NCI-H510A (cell line): ENCODE results near the gene AGBL5.
"Not testable (repeated sequence)": the region's sequence is repeated elsewhere in the genome, so short reads cannot be mapped to it uniquely, and the experiment has no call there.

Source experiments
- DNase-seq: peaks from one replicate; lab custom pipeline; 2025; lab: John Stamatoyannopoulos, UW

The AGBL5 gene

DNA sequence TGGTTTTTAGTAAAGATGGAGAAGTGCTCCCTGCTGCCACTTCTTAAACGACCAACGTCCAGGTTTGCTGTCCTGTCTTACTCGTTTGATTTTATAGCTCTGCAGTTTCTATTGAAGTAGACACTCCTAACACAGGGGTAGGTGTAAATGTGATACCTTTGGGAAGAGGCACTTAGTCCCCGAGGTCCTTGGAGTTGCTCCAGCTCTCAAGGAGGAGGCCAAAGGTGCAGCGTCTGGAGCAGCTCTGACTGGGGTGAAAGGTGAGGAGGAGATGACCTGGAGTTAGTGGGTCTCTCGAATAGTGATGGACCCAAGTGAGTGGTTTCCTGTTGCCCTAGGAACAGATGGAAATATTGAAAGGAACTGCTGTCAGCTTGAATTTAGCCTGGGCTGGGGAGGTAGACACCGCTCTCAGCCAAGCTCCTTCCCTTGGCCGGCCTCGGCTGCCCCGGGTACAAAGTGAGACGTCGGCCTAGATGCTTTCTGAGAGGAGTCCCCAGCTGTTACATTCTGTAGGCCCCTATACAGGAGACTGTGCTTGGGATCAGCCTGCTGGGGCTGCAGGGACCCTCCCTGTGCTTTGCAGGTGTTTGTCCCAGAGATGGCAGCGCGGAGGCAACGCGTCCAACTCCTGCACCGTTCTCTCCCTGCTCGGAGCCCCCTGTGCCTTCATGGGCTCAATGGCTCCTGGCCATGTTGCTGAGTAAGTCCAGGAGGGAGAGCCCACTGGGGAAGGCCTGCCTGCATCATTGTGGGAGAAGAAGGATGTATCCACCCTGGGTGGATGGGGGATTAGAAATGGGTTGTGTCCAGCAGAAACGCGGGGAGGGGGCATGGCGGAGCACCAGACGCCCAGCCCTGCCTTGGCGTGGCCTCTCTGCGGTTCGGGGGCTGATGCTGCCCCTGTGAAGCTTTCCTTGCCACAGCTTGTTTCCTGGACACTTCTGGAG, 40.6 kb downstream of the AGBL5 start:
- no peak for DNase-seq

DNA sequence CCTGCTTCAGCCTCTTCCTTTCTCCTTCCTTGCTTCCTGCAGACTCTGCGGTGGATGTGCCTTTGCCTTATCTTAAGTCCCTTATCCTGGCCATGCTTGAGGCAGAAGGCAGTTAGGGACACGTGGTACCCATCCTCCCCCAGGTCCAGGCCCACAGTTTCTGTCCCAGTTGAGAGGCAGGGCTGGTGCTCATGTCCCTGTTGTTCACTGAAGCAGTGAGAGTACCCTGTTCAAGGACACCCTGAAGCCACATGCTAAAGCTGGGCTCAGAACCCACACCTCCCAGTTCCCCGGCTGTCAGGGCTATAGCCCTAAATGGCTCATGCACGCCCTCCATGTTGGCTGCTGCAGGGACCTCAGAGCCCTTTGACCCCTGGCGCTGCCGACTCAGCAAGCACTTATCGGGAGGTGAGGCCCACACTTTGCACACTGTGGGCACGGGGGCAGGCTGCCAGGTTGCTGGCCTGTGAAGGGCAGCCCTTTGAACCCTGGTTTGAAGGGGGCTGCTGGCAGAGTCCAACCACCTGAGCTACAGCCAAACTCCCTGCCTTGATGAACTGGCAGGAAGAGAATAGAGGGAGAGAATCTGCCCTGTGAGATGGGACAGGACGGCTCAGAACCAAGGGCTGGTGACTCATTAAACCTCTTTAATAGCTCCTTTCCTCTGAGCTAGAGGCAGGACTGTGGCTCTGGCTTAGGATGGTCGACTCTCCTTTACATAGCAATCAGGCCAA, 41.4 kb downstream of the AGBL5 start:
- DNase-seq = no peak

DNA sequence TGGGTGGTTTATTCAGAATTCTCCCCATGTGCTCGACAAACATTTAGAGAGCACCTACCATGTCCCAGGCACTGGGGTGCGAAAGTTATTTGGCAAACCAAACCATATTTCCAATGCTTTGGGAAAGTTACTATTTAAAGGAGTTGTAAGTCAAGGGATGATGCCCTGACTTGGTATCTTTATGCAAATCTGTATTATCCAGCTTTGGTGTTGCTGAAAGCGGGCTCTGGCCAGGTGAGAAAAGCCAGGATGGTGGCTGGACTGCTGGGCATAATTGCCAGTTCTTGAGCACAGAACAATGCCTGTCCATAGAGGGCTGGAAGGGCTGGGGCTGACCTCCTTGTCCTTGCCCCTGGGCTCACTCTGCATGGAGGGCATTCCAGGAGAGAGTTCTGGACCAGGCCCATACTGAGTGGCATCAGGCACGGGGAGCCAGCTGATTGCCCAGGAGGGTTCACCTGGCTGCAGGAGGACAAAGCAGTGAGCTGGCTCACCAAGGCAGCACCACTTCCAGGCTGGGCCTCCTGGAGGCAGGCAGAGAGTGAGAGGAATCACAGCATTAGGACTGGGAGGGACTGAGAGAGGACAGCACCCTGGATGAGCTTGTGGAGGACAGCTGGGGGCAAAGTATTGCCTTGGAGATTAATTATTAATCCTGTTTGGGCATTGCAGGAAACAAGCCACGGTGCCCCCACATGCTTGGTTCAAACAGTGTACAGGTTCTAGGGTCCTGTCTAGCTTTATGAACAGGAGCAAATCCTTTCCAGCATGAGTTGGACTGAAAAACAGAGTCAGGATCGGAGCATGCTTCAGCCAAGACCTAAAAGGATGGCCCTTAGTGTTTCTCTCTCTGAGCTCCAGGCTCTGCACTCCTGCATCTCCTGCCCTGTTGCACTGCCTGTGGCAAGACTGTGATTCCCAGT, 42.2 kb downstream of the AGBL5 start:
- no peak for DNase-seq

DNA sequence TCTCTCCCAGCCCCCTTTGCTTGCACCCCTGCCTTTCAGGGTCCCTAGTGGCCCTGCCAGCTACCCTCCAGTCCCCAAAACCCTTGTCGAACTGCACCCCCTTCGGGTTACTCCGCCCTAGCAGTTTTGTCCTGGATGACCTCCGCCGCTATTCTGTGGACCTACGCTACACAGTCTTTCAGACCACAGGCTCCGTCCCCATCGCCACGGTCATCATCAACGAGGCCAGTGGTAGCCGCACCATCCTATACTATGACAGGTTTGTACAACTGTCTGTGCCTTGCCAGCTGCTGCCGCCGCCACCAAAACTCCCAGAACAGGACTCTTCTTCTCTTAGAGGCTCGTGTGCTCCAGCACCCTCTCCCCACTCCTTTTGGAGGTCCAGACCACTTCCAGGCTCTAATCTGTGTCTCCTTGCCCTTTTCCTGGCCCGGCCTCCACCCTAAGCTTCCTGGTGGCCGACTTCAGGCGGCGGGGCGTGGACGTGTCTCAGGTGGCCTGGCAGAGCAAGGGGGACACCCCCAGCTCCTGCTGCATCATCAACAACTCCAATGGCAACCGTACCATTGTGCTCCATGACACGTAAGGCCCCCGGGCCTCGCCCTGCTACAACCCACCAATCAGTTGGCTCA, 43.0 kb downstream of the AGBL5 start:
- DNase-seq = no peak

DNA sequence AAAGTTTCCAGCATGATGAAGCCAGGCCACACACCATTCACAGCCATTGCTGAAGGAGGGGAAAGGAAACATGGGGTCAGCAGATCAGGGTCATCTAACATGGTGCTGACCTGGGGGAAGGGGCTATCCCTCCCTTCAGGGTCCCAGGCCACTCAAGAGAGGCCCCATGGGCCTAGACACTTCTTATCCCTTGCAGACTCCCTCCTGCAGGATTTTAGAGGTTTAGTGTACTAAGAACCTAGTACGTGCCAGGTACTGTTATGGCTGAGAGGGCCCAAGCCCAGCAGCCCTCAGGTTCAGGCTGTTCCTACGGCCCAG, 43.9 kb downstream of the AGBL5 start:
- no peak for DNase-seq

DNA sequence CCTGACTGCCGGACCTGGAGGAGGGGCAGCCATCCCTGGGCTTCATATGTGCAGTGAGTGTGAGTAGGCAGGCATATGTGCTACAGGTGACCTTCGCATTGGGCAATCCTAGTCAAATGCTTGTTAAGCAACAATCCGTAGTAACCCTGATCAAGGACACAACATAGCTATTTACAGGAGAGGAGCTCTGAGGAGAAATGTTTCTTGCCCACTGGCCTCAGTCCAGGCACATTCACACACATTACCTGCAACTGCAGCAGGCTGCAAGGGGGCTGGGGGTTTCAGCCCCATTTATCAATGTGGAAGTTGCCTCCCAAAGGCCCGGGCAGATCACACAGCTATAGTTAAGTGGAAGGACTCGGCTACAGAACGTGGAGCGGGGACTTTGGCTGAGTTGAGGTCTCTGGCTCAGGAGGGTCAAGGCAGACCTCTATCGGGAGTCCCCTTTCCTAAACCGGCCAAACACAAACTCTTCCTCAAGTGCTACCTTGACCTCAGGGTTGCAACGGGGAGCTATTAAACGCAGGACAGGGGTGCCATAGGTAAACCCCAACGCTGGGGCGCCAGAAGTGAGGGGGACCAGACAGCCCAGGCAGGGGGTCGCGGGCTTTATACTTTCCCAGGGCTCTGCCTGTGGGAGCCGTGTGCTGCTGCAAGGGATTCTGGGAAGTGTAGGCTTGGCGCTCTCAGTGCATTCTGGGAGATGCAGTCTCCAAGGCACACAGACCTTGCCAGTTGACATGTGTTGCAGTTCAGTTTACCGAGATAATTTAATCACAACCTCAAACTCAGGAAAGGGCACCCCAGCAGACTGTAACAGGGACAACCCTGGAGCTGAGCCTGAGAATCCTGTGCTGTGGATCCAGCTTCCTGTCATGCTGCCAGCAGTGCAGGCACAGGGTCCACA, 44.5 kb downstream of the AGBL5 start:
- no peak for DNase-seq

DNA sequence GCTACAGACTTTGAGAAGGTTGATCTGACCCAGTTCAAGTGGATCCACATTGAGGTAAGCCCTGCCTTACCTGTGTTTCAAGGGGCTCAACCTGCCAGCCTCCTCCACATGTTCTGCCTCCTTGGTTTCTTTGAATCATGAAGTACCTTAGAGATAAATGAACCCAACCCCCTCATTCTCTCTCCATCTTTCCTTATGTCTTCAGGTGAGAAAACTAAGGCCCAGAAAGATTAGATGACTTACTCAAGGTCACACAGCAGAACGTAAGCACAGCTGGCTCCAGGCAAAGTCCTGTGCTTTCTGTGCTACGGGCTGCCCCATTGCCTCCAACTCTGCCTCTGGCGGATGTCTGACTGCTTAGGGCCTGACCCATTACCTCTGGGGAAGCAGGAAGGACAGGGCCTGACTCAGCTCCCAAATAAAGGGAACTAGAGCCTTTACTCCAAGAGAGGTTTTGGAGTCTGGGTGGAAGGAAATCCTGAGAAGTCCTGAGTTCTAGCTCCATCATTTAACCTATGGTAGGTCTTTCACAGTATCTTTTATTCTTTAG, 45.4 kb downstream of the AGBL5 start:
- DNase-seq = no peak

DNA sequence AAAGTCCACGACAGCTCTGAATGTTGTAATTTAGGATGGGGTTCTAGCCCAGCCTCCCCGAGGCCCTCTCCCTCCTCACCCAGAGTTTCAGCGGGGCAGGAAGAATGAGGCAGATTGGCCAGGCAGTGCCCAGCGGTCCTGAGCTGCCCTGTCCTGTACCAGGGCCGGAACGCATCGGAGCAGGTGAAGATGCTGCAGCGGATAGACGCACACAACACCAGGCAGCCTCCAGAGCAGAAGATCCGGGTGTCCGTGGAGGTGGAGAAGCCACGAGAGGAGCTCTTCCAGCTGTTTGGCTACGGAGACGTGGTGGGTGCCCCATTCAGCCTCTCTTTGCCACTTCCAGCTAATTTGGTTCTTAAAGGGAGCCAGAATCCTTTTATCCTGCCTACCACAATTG, 45.9 kb downstream of the AGBL5 start:
- DNase-seq = no peak

DNA sequence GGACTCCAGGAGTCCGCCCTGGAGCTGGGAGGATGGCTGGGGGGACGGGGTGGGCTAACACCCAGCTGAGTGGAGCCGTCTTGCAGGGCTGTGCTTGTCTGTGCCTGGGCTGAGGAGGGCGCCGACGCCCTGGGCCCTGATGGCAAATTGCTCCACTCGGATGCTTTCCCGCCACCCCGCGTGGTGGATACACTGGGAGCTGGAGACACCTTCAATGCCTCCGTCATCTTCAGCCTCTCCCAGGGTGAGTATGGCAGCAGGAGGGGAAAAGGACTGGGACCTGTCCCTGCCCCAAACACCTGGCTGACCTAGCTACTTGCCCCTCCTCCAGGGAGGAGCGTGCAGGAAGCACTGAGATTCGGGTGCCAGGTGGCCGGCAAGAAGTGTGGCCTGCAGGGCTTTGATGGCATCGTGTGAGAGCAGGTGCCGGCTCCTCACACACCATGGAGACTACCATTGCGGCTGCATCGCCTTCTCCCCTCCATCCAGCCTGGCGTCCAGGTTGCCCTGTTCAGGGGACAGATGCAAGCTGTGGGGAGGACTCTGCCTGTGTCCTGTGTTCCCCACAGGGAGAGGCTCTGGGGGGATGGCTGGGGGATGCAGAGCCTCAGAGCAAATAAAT, 48.0 kb downstream of the AGBL5 start:
- no peak for DNase-seq

DNA sequence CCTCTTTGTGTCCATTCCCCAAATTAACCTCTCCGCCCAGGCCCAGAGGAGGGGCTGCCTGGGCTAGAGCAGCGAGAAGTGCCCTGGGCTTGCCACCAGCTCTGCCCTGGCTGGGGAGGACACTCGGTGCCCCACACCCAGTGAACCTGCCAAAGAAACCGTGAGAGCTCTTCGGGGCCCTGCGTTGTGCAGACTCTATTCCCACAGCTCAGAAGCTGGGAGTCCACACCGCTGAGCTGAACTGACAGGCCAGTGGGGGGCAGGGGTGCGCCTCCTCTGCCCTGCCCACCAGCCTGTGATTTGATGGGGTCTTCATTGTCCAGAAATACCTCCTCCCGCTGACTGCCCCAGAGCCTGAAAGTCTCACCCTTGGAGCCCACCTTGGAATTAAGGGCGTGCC, 48.6 kb downstream of the AGBL5 start:
- no peak for DNase-seq

DNA sequence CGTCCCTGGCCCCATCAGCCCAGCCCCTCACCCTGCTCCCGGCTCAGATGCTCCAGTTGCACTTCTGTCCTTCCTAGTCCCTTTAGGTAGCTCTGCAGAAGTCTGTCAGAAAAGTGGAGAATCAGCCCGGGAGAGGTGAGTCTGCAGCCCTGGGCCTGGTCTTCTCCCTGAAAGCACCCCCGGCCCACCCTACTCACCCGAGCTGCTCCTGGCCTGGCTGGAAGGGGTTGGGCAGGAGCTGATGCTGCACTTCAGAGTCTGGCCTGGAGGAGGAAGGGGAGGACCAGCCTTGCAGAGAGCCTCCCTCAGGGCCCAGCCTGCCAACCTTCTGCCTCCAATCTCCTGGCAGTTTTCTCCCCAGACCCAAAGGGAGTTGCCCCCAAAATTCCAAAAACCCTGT, 50.9 kb downstream of the AGBL5 start:
- DNase-seq = no peak

DNA sequence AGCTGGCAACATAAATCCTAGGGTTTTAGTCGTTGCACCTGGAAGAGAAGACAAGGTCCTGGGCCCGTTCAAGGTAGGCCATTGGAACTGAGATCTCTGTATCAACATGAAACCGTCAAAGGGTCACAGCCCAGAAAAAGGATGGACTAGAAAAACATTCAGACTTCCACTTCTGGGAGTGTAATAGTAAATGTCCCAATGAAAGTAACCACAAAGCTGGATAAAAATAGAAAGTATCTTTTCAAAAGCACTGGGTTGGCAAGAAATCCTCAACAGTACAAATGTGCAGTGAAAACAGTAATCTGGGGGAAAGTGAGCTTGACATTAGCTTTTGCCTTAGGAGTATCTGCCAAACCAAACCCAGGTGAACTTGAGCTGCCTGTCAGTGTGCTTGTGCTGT, 54.5 kb downstream of the AGBL5 start:
- no peak for DNase-seq

DNA sequence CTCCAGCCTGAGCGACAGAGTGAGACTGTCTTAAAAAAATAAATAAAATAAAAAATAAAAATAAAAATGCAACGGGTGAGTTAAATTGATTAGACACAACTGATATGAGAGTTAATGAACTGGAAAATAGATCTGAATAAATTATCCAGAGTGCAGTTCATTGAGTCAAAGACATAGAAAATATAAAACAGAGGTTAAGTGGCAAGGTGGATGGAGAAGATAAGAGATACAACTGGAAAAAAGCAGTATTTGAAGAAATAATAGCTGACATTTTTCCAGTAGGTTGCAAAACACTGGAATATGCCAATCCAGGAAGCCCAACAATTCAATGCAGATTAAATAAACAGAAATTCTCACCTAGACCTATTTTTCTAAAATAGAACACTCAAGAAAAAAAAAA, 56.8 kb downstream of the AGBL5 start:
- no peak for DNase-seq

DNA sequence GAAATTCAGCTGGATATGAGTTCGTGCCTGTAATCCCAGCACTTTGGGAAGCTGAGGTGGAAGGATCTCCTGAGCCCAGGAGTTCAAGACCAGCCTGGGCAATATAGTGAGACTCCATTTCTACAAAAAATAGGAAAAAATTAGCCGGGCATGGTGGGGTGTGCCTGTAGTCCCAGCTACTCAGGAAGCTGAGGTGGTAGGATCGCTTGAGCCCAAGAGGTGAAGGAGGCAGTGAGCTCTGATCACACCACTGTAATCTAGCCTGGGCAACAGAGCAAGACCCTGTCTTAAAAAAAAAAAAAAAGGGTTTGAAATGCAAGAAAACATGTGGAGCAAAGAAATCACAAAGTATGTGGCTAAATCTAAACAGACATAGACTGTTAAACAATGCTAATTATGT, 57.6 kb downstream of the AGBL5 start:
- no peak for DNase-seq

DNA sequence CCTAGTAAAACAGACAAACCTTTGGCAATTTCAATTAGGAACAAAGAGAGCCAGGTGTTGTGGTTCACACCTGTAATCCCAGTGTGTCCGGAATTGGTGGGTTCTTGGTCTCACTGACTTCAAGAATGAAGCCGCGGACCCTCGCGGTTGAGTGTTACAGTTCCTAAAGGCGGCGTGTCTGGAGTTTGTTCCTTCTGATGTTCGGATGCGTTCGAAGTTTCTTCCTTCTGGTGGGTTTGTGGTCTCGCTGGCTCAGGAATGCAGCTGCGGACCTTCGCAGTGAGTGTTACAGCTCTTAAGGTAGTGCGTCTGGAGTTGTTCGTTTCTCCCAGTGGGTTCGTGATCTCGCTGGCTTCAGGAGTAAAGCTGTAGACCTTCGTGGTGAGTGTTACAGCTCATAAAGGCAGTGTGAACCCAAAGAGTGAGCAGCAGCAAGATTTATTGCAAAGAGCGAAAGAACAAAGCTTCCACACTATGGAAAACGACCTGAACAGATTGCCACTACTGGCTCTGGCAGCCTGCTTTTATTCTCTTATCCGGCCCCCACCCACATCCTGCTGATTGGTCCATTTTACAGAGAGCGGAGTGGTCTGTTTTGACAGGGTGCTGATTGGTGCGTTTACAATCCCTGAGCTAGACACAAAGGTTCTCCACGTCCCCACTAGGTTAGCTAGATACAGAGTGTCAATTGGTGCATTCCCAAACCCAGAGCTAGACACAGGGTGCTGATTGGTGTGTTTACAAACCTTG, 59.3 kb downstream of the AGBL5 start:
- DNase-seq = not testable (repeated sequence)

DNA sequence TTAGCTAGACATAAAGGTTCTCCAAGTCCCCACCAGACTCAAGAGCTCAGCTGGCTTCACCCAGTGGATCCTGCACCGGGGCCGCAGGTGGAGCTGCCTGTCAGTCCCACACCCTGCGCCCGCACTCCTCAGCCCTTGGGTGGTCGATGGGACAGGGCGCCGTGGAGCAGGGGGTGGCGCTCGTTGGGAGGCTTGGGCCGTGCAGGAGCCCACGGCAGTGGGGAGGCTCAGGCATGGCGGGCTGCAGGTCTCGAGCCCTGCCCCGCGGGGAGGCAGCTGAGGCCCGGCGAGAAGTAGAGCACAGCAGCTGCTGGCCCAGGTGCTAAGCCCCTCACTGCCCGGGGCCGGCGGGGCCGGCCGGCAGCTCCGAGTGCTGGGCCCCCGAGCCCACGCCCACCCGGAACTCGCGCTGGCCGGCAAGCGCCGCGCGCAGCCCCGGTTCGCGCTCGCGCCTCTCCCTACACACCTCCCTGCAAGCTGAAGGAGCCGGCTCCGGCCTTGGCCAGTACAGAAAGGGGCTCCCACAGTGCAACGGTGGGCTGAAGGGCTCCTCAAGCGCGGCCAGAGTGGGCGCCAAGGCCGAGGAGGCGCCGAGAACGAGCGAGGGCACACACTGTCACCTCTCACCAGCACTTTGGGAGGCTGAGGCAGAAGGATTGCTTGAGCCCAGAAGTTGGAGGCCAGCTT, 60.1 kb downstream of the AGBL5 start:
- DNase-seq = not testable (repeated sequence)

DNA sequence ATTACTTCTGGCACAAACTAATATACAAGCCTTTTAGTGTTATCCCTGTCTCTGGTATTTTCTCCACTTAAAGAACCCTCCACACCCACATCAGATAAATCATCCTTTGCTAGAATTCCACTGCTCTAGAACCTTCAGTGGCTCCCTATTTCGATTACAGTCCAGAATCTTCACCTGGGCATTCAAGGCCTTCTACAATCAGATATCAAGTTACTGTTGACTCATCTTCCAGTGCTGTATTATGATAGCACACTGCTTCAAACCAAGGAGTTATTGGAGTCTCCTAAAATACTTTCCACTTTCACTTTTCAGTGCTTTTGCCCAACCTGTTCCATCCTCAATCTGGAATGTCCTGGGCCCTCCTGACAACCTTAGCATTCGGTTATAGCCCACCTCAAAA, 64.1 kb downstream of the AGBL5 start:
- DNase-seq = no peak

DNA sequence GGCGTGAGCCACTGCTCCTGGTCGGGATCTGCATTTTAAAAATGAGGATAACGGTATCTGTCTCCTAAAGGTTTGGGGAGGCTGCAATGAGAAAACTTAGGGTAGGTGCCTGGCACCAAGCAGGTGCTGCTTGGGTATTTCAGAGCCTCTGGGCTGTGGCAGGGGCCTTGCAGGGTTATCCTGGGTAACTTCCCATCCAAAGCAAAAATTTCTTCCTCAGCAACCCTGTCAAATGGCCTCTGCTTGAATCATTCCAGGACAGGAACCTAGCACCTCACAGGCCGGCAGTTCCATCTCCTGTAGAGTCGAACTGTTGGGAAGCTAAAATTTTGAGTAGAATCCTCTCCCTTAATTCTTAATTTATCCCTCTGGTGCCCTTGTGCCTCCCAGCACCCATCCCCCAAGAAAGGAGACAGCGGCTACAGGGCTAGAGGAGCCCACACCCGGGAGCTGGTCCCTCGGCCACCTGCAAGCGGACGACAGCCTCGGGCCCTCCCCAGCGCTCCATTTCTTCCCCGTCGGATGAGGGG, 66.6 kb downstream of the AGBL5 start:
- no peak for DNase-seq
